WTC11 (cell line): ENCODE measurements around the gene C19orf73. TPM values are rescaled to one million over a fixed set of nuclear protein-coding genes. Genes with fewer than 3 reads are reported as not detected.
A peak's percentile ranks its signal among the peaks of the same experiment; 100 is the strongest.

ENCODE experiments used
- CREM ChIP-seq: sonication (generic); formaldehyde crosslinking; IDR thresholded peaks from 2 replicates; pipeline ENCODE4 v1.8.1; 2022; ENCODE audit warnings: mild to moderate bottlenecking, missing genetic modification reagents, moderate library complexity
- E2F5 ChIP-seq: sonication (generic); formaldehyde crosslinking; IDR thresholded peaks from 2 replicates; pipeline ENCODE4 v1.8.1; 2022; ENCODE audit warnings: mild to moderate bottlenecking, moderate library complexity, missing genetic modification reagents
- ESRRA ChIP-seq: sonication (generic); formaldehyde crosslinking; IDR thresholded peaks from 2 replicates; pipeline ENCODE4 v1.8.1; 2022; ENCODE audit warnings: mild to moderate bottlenecking, missing genetic modification reagents, borderline replicate concordance
- FOXP4 ChIP-seq: sonication (generic); formaldehyde crosslinking; IDR thresholded peaks from 2 replicates; pipeline ENCODE4 v1.8.0; 2022; ENCODE audit warnings: mild to moderate bottlenecking, missing genetic modification reagents
- GRHL2 ChIP-seq: fragments of 250-450 bp; sonication (Bioruptor Pico); IDR thresholded peaks from 2 replicates; pipeline ENCODE4 v1.8.0; 2022; ENCODE audit warnings: mild to moderate bottlenecking, moderate library complexity; ENCODE audit not compliant: insufficient replicate concordance, severe bottlenecking
- GTF2I ChIP-seq: fragments of 250-450 bp; sonication (Bioruptor Pico); conservative IDR thresholded peaks from 2 replicates; pipeline ENCODE4 v1.4.0; 2021; ENCODE audit warnings: mild to moderate bottlenecking
- HMGXB4 ChIP-seq: sonication (generic); formaldehyde crosslinking; IDR thresholded peaks from 2 replicates; pipeline ENCODE4 v1.8.1; 2023; ENCODE audit warnings: mild to moderate bottlenecking, moderate library complexity, missing genetic modification reagents
- IRF1 ChIP-seq: sonication (generic); formaldehyde crosslinking; IDR thresholded peaks from 2 replicates; pipeline ENCODE4 v1.8.0; 2023; ENCODE audit warnings: missing genetic modification reagents
- JAZF1 ChIP-seq: fragments of 250-450 bp; sonication (Bioruptor Pico); IDR thresholded peaks from 2 replicates; pipeline ENCODE4 v1.9.0; 2021; ENCODE audit warnings: moderate library complexity, mild to moderate bottlenecking, inconsistent platforms
- JUN ChIP-seq: sonication (generic); formaldehyde crosslinking; IDR thresholded peaks from 2 replicates; pipeline ENCODE4 v1.8.0; 2023; ENCODE audit warnings: mild to moderate bottlenecking, missing genetic modification reagents
- MLX ChIP-seq: sonication (generic); formaldehyde crosslinking; IDR thresholded peaks from 2 replicates; pipeline ENCODE4 v1.8.1; 2023; ENCODE audit warnings: mild to moderate bottlenecking, missing genetic modification reagents, moderate library complexity
- NFATC4 ChIP-seq: fragments of 250-450 bp; sonication (Bioruptor Pico); IDR thresholded peaks from 2 replicates; pipeline ENCODE4 v1.9.0; 2021; ENCODE audit warnings: mild to moderate bottlenecking
- NFE2L1 ChIP-seq: sonication (generic); formaldehyde crosslinking; IDR thresholded peaks from 2 replicates; pipeline ENCODE4 v1.8.1; 2023; ENCODE audit warnings: missing genetic modification reagents
- NR1H2 ChIP-seq: sonication (generic); formaldehyde crosslinking; IDR thresholded peaks from 2 replicates; pipeline ENCODE4 v1.9.0; 2021; ENCODE audit warnings: mild to moderate bottlenecking, moderate library complexity, missing genetic modification reagents
- PRRX2 ChIP-seq: fragments of 250-450 bp; sonication (Bioruptor Pico); IDR thresholded peaks from 2 replicates; pipeline ENCODE4 v1.8.0; 2021; ENCODE audit warnings: mild to moderate bottlenecking
- SMAD3 ChIP-seq: sonication (generic); formaldehyde crosslinking; IDR thresholded peaks from 2 replicates; pipeline ENCODE4 v1.8.0; 2022; ENCODE audit warnings: missing genetic modification reagents, mild to moderate bottlenecking, borderline replicate concordance
- TEAD1 ChIP-seq: sonication (generic); formaldehyde crosslinking; IDR thresholded peaks from 2 replicates; pipeline ENCODE4 v1.8.0; 2022; ENCODE audit warnings: mild to moderate bottlenecking, missing genetic modification reagents
- TEAD4 ChIP-seq: sonication (generic); formaldehyde crosslinking; IDR thresholded peaks from 2 replicates; pipeline ENCODE4 v1.8.0; 2022; ENCODE audit warnings: mild to moderate bottlenecking, missing genetic modification reagents
- TP53 ChIP-seq: sonication (generic); formaldehyde crosslinking; IDR thresholded peaks from 2 replicates; pipeline ENCODE4 v1.8.1; 2023; ENCODE audit warnings: mild to moderate bottlenecking, missing genetic modification reagents
- ZNF121 ChIP-seq: sonication (generic); formaldehyde crosslinking; IDR thresholded peaks from 2 replicates; pipeline ENCODE4 v1.8.0; 2023; ENCODE audit warnings: missing genetic modification reagents
- ZNF396 ChIP-seq: fragments of 250-450 bp; sonication (Bioruptor Pico); IDR thresholded peaks from 2 replicates; pipeline ENCODE4 v1.8.0; 2021; ENCODE audit warnings: mild to moderate bottlenecking, moderate library complexity, borderline replicate concordance
- total RNA-seq: library from RNA; stranded (reverse); gene quantifications from 3 replicates; pipeline ENCODE4 v1.2.3, GENCODE V29; 2021
- TF ChIP-seq, protein P1 (sequence below): sonication (generic); formaldehyde crosslinking; IDR thresholded peaks from 2 replicates; pipeline ENCODE4 v1.8.0; 2023; ENCODE audit warnings: missing genetic modification reagents, mild to moderate bottlenecking, borderline replicate concordance
- TF ChIP-seq, protein P2 (sequence below): fragments of 250-450 bp; sonication (Bioruptor Pico); IDR thresholded peaks from 2 replicates; pipeline ENCODE4 v1.9.0; 2021; ENCODE audit warnings: mild to moderate bottlenecking, borderline replicate concordance

The C19orf73 gene
- total RNA-seq, 1 experiment from 2014 or later, result 3.2 TPM

- TF ChIP-seq, protein P1, sequence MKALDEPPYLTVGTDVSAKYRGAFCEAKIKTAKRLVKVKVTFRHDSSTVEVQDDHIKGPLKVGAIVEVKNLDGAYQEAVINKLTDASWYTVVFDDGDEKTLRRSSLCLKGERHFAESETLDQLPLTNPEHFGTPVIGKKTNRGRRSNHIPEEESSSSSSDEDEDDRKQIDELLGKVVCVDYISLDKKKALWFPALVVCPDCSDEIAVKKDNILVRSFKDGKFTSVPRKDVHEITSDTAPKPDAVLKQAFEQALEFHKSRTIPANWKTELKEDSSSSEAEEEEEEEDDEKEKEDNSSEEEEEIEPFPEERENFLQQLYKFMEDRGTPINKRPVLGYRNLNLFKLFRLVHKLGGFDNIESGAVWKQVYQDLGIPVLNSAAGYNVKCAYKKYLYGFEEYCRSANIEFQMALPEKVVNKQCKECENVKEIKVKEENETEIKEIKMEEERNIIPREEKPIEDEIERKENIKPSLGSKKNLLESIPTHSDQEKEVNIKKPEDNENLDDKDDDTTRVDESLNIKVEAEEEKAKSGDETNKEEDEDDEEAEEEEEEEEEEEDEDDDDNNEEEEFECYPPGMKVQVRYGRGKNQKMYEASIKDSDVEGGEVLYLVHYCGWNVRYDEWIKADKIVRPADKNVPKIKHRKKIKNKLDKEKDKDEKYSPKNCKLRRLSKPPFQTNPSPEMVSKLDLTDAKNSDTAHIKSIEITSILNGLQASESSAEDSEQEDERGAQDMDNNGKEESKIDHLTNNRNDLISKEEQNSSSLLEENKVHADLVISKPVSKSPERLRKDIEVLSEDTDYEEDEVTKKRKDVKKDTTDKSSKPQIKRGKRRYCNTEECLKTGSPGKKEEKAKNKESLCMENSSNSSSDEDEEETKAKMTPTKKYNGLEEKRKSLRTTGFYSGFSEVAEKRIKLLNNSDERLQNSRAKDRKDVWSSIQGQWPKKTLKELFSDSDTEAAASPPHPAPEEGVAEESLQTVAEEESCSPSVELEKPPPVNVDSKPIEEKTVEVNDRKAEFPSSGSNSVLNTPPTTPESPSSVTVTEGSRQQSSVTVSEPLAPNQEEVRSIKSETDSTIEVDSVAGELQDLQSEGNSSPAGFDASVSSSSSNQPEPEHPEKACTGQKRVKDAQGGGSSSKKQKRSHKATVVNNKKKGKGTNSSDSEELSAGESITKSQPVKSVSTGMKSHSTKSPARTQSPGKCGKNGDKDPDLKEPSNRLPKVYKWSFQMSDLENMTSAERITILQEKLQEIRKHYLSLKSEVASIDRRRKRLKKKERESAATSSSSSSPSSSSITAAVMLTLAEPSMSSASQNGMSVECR (CRISPR knock-in tag), result peak; percentile 67; the same call in 1 of the 2 replicates
- no peak for TF ChIP-seq PRRX2 (CRISPR knock-in tag)
- no peak for TF ChIP-seq MLX (CRISPR knock-in tag)
- no peak for TF ChIP-seq ZNF121 (CRISPR knock-in tag)
- TF ChIP-seq NFE2L1 (CRISPR knock-in tag), result no peak
- TF ChIP-seq NFATC4 (CRISPR knock-in tag), result no peak
- no peak; the same call in 1 of the 2 replicates for TF ChIP-seq E2F5 (CRISPR knock-in tag)
- TF ChIP-seq GTF2I (CRISPR knock-in tag), result no peak
- TF ChIP-seq IRF1 (CRISPR knock-in tag), result no peak
- TF ChIP-seq TEAD1, result no peak
- no peak for TF ChIP-seq ESRRA (CRISPR knock-in tag)
- TF ChIP-seq JAZF1 (CRISPR knock-in tag), result no peak
- TF ChIP-seq JUN (CRISPR knock-in tag), result no peak
- TF ChIP-seq NR1H2 (CRISPR knock-in tag), result no peak
- no peak for TF ChIP-seq ZNF396 (CRISPR knock-in tag)
- no peak for TF ChIP-seq TP53
- 0 out of 2 replicates have a peak, but pooled peaks have one; percentile 61 for TF ChIP-seq CREM (CRISPR knock-in tag)
- TF ChIP-seq TEAD4 (CRISPR knock-in tag), result no peak; the same call in 1 of the 2 replicates
- no peak for TF ChIP-seq GRHL2 (CRISPR knock-in tag)
- TF ChIP-seq SMAD3 (CRISPR knock-in tag), result no peak
- TF ChIP-seq FOXP4, result 0 out of 2 replicates have a peak, but pooled peaks have one; percentile 69
- TF ChIP-seq, protein P2, sequence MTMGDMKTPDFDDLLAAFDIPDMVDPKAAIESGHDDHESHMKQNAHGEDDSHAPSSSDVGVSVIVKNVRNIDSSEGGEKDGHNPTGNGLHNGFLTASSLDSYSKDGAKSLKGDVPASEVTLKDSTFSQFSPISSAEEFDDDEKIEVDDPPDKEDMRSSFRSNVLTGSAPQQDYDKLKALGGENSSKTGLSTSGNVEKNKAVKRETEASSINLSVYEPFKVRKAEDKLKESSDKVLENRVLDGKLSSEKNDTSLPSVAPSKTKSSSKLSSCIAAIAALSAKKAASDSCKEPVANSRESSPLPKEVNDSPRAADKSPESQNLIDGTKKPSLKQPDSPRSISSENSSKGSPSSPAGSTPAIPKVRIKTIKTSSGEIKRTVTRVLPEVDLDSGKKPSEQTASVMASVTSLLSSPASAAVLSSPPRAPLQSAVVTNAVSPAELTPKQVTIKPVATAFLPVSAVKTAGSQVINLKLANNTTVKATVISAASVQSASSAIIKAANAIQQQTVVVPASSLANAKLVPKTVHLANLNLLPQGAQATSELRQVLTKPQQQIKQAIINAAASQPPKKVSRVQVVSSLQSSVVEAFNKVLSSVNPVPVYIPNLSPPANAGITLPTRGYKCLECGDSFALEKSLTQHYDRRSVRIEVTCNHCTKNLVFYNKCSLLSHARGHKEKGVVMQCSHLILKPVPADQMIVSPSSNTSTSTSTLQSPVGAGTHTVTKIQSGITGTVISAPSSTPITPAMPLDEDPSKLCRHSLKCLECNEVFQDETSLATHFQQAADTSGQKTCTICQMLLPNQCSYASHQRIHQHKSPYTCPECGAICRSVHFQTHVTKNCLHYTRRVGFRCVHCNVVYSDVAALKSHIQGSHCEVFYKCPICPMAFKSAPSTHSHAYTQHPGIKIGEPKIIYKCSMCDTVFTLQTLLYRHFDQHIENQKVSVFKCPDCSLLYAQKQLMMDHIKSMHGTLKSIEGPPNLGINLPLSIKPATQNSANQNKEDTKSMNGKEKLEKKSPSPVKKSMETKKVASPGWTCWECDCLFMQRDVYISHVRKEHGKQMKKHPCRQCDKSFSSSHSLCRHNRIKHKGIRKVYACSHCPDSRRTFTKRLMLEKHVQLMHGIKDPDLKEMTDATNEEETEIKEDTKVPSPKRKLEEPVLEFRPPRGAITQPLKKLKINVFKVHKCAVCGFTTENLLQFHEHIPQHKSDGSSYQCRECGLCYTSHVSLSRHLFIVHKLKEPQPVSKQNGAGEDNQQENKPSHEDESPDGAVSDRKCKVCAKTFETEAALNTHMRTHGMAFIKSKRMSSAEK (CRISPR knock-in tag), result no peak
- 0 out of 2 replicates have a peak, but pooled peaks have one; percentile 41 for TF ChIP-seq HMGXB4 (CRISPR knock-in tag)
These were observed 30.7 kb upstream of the C19orf73 start (continued) for GRCh38 chr19:49149652-49150105.
